Ascending aorta (tissue), 2 donors: Measurements from ENCODE around the gene STH. TPM values are rescaled to one million over a fixed set of nuclear protein-coding genes. Genes with fewer than 3 reads are reported as not detected.
"Not testable (repeated sequence)": the region's sequence is repeated elsewhere in the genome, so short reads cannot be mapped to it uniquely, and the experiment has no call there.

Source experiments
- DNase-seq, 2 donors: peaks; one replicate each; pipeline ENCODE4 v3.0.0-alpha.2; 2019; ENCODE audit warnings: low spot score in 2 of 2
- H3K27ac ChIP-seq, 2 donors: fragments of 200-600 bp; sonication (generic); one replicate each; pipeline ENCODE4 v1.5.1; 2016 to 2017; ENCODE audit warnings: mild to moderate bottlenecking in 1 of 2
- H3K27me3 ChIP-seq: fragments of 200-600 bp; sonication (generic); one replicate; pipeline ENCODE4 v1.5.1; 2017
- H3K36me3 ChIP-seq, 2 donors: fragments of 200-600 bp; sonication (generic); one replicate each; pipeline ENCODE4 v1.5.1; 2016
- H3K4me1 ChIP-seq, 2 donors: fragments of 200-600 bp; sonication (generic); one replicate each; pipeline ENCODE4 v1.5.1; 2016 to 2017; ENCODE audit warnings: mild to moderate bottlenecking in 1 of 2
- H3K4me3 ChIP-seq, 2 donors: fragments of 200-600 bp; sonication (generic); one replicate each; pipeline ENCODE4 v1.5.1; 2016 to 2017; ENCODE audit warnings: mild to moderate bottlenecking in 1 of 2
- H3K9me3 ChIP-seq, 2 donors: fragments of 200-600 bp; sonication (generic); one replicate each; pipeline ENCODE4 v1.5.1; 2016
- CTCF ChIP-seq, 3 experiments: fragments of 200-600 bp in 2 of 3; fragments of 450-650 bp in 1 of 3; sonication (generic) in 2 of 3; IDR thresholded peaks; one replicate each; pipeline ENCODE4 v1.5.1; 2016 to 2019; ENCODE audit warnings: antibody characterized with exemption in 3 of 3, mild to moderate bottlenecking in 1 of 3, moderate library complexity in 1 of 3
- intact Hi-C: fragments of 100-400 bp; cut with DNase I; formaldehyde crosslinking; loops from one replicate; pipeline ENCODE4 v1.15.1; 2023
- total RNA-seq: library from RNA; depleted of rRNA; stranded (reverse); fragments of >200 nt; gene quantifications from one replicate; pipeline ENCODE4 v1.1.0, GENCODE V29; 2016

The STH gene
- total RNA-seq, 1 donor from 2014 or later: not detected

- intact Hi-C loops: loop anchor here (2.0 to 10.0 kb wide), 3 partner anchors 41 to 283 kb away; no protein-coding TSS in a partner anchor
- Histone ChIP-seq H3K4me1 (peaks cover 0 to 5% of the 10 kb centered on the region in 2 donors), H3K36me3 (no peaks in the 10 kb centered on the region), H3K27me3 (no peaks in the 10 kb centered on the region), H3K27ac (no peak overlapping the region), H3K9me3 (no peaks in the 10 kb centered on the region), H3K4me3 (no peak overlapping the region)
- no peak for DNase-seq
- TF ChIP-seq CTCF (IDR thresholded peaks at IDR 0.05): no peak
Observed at GRCh38 chr17:46001390-46002310, 2.6 kb downstream of the STH start.

- H3K27ac ChIP-seq: no peak overlapping the region
- H3K27me3 ChIP-seq: no peaks in the 10 kb centered on the region
- peak; percentile 17 to 86 for DNase-seq
- no peak overlapping the region for H3K4me3 ChIP-seq
- intact Hi-C loops: loop anchor here (2.0 to 10.0 kb wide), 3 partner anchors 40 to 282 kb away; no protein-coding TSS in a partner anchor
- H3K9me3 ChIP-seq: no peaks in the 10 kb centered on the region
- H3K4me1 ChIP-seq: peaks cover 0 to 5% of the 10 kb centered on the region in 2 donors
- no peaks in the 10 kb centered on the region for H3K36me3 ChIP-seq
- TF ChIP-seq CTCF (IDR thresholded peaks at IDR 0.05): peak; percentile 86 to 98 (median 97)
Observed at GRCh38 chr17:46002311-46002972, 3.4 kb downstream of the STH start.

- no peak for TF ChIP-seq CTCF (IDR thresholded peaks at IDR 0.05)
- no peak for DNase-seq
- no peak overlapping the region for H3K27ac ChIP-seq
- H3K9me3 ChIP-seq: no peaks in the 10 kb centered on the region
- H3K36me3 ChIP-seq: no peaks in the 10 kb centered on the region
- no peaks in the 10 kb centered on the region for H3K27me3 ChIP-seq
- H3K4me3 ChIP-seq: no peak overlapping the region
- peaks cover 0 to 5% of the 10 kb centered on the region in 2 donors for H3K4me1 ChIP-seq
- intact Hi-C loops: loop anchor here (2.0 to 10.0 kb wide), 3 partner anchors 39 to 282 kb away; no protein-coding TSS in a partner anchor
Observed at GRCh38 chr17:46002973-46003316, 3.9 kb downstream of the STH start.

- TF ChIP-seq CTCF (IDR thresholded peaks at IDR 0.05): no peak
- H3K9me3 ChIP-seq: no peaks in the 10 kb centered on the region
- peaks cover 0 to 5% of the 10 kb centered on the region in 2 donors for H3K4me1 ChIP-seq
- no peaks in the 10 kb centered on the region for H3K27me3 ChIP-seq
- no peak overlapping the region for H3K4me3 ChIP-seq
- intact Hi-C loops: loop anchor here (2.0 to 10.0 kb wide), 3 partner anchors 38 to 281 kb away; no protein-coding TSS in a partner anchor
- no peak for DNase-seq
- no peak overlapping the region for H3K27ac ChIP-seq
- H3K36me3 ChIP-seq: no peaks in the 10 kb centered on the region
Observed at GRCh38 chr17:46003907-46004748, 5.1 kb downstream of the STH start.

- intact Hi-C loops: loop anchor here (10.0 kb wide), 1 partner anchor 279 kb away; no protein-coding TSS in a partner anchor
- not testable (repeated sequence) for H3K4me3 ChIP-seq, H3K27me3 ChIP-seq, H3K36me3 ChIP-seq, H3K9me3 ChIP-seq, DNase-seq, H3K4me1 ChIP-seq, H3K27ac ChIP-seq
Observed at GRCh38 chr17:46006082-46006481, 7.0 kb downstream of the STH start.
